Measurements from ENCODE around the gene HLCS.

- TF ChIP-seq CTCF (IDR thresholded peaks at IDR 0.05) = no peak
- no peak for TF ChIP-seq POLR2A (IDR thresholded peaks at IDR 0.05)
Observed at GRCh38 chr21:36960676-36961284, 5.7 kb downstream of the HLCS start.

All from right lobe of liver (tissue), 4 donors.